ENCODE measurements around the gene ARHGAP15.

The ARHGAP15 gene

GRCh38 chr2:143622106-143622505 lies 492.9 kb downstream of the ARHGAP15 start:
- Histone ChIP-seq H3K4me2 (ENCODE audit: low read depth, low read length) (no peak overlapping the region), H3K4me3 (ENCODE audit: low read length) (no peak overlapping the region), H3K27me3 (replicated peaks; ENCODE audit: insufficient read depth, low read length) (no peaks in the 10 kb centered on the region), H3F3A (ENCODE audit: insufficient read depth, low read length) (no peaks in the 10 kb centered on the region), H3K9ac (ENCODE audit: low read length) (no peak overlapping the region), H3K4me1 (ENCODE audit: low read length) (no peaks in the 10 kb centered on the region), H2AFZ (ENCODE audit: low read length) (no peak overlapping the region), H3K79me2 (ENCODE audit: low read length) (no peaks in the 10 kb centered on the region), H3K9me3 (replicated peaks; ENCODE audit: insufficient read depth, low read length) (no peaks in the 10 kb centered on the region), H3K36me3 (replicated peaks; ENCODE audit: insufficient read depth, low read length) (no peaks in the 10 kb centered on the region; the same call in 1 of the 2 replicates), H3K9me2 (replicated peaks; ENCODE audit: insufficient read depth, low read length) (no peaks in the 10 kb centered on the region), H3K27ac (ENCODE audit: low read length) (no peak overlapping the region), H4K20me1 (ENCODE audit: insufficient read depth, low read length) (no peaks in the 10 kb centered on the region)
- no peak for TF ChIP-seq EZH2 (optimal IDR thresholded peaks at IDR 0.05; ENCODE audit: low read depth, low read length)
- no peak for DNase-seq

GRCh38 chr2:143623231-143623908 lies 494.2 kb downstream of the ARHGAP15 start:
- Histone ChIP-seq H3K79me2 (ENCODE audit: low read length) (no peaks in the 10 kb centered on the region), H3K27me3 (replicated peaks; ENCODE audit: insufficient read depth, low read length) (no peaks in the 10 kb centered on the region), H3K9me3 (replicated peaks; ENCODE audit: insufficient read depth, low read length) (no peaks in the 10 kb centered on the region), H3K9me2 (replicated peaks; ENCODE audit: insufficient read depth, low read length) (no peaks in the 10 kb centered on the region), H3K36me3 (replicated peaks; ENCODE audit: insufficient read depth, low read length) (no peaks in the 10 kb centered on the region; the same call in 1 of the 2 replicates), H4K20me1 (ENCODE audit: insufficient read depth, low read length) (no peaks in the 10 kb centered on the region), H3F3A (ENCODE audit: insufficient read depth, low read length) (no peaks in the 10 kb centered on the region), H3K27ac (ENCODE audit: low read length) (no peak overlapping the region), H3K9ac (ENCODE audit: low read length) (no peak overlapping the region), H2AFZ (ENCODE audit: low read length) (no peak overlapping the region), H3K4me3 (ENCODE audit: low read length) (no peak overlapping the region), H3K4me2 (ENCODE audit: low read depth, low read length) (no peak overlapping the region), H3K4me1 (ENCODE audit: low read length) (no peaks in the 10 kb centered on the region)
- no peak for DNase-seq
- no peak for TF ChIP-seq CTCF (IDR thresholded peaks at IDR 0.05; ENCODE audit: low read length)
- TF ChIP-seq EZH2 (optimal IDR thresholded peaks at IDR 0.05; ENCODE audit: low read depth, low read length) = no peak
- no peak for TF ChIP-seq EZH2phosphoT487 (IDR thresholded peaks at IDR 0.05; ENCODE audit: low read length)

GRCh38 chr2:143623909-143624260 lies 494.7 kb downstream of the ARHGAP15 start:
- H3K9ac ChIP-seq (ENCODE audit: low read length) = no peak overlapping the region
- no peak overlapping the region for H2AFZ ChIP-seq (ENCODE audit: low read length)
- no peak for DNase-seq
- H3K79me2 ChIP-seq (ENCODE audit: low read length) = no peaks in the 10 kb centered on the region
- H3K4me3 ChIP-seq (ENCODE audit: low read length) = no peak overlapping the region
- no peaks in the 10 kb centered on the region for H3F3A ChIP-seq (ENCODE audit: insufficient read depth, low read length)
- no peaks in the 10 kb centered on the region for H3K4me1 ChIP-seq (ENCODE audit: low read length)
- no peak overlapping the region for H3K27ac ChIP-seq (ENCODE audit: low read length)
- no peaks in the 10 kb centered on the region for H3K9me2 ChIP-seq (replicated peaks; ENCODE audit: insufficient read depth, low read length)
- no peaks in the 10 kb centered on the region; the same call in 1 of the 2 replicates for H3K36me3 ChIP-seq (replicated peaks; ENCODE audit: insufficient read depth, low read length)
- H4K20me1 ChIP-seq (ENCODE audit: insufficient read depth, low read length) = no peaks in the 10 kb centered on the region
- H3K4me2 ChIP-seq (ENCODE audit: low read depth, low read length) = no peak overlapping the region
- no peaks in the 10 kb centered on the region for H3K9me3 ChIP-seq (replicated peaks; ENCODE audit: insufficient read depth, low read length)
- TF ChIP-seq EZH2phosphoT487 (IDR thresholded peaks at IDR 0.05; ENCODE audit: low read length) (no peak), CTCF (IDR thresholded peaks at IDR 0.05; ENCODE audit: low read length) (no peak), EZH2 (optimal IDR thresholded peaks at IDR 0.05; ENCODE audit: low read depth, low read length) (no peak)
- H3K27me3 ChIP-seq (replicated peaks; ENCODE audit: insufficient read depth, low read length) = no peaks in the 10 kb centered on the region

GRCh38 chr2:143629340-143629739 lies 500.1 kb downstream of the ARHGAP15 start:
- no peaks in the 10 kb centered on the region for H3K79me2 ChIP-seq (ENCODE audit: low read length)

More at GRCh38 chr2:143629340-143629739, 500.1 kb downstream of the ARHGAP15 start:
- Histone ChIP-seq H3K9ac (ENCODE audit: low read length) (no peak overlapping the region), H3K4me2 (ENCODE audit: low read depth, low read length) (no peak overlapping the region), H3K36me3 (replicated peaks; ENCODE audit: insufficient read depth, low read length) (no peaks in the 10 kb centered on the region; the same call in 1 of the 2 replicates), H3K4me1 (ENCODE audit: low read length) (no peaks in the 10 kb centered on the region), H3K9me3 (replicated peaks; ENCODE audit: insufficient read depth, low read length) (no peaks in the 10 kb centered on the region), H4K20me1 (ENCODE audit: insufficient read depth, low read length) (no peaks in the 10 kb centered on the region), H3F3A (ENCODE audit: insufficient read depth, low read length) (no peaks in the 10 kb centered on the region), H2AFZ (ENCODE audit: low read length) (no peak overlapping the region), H3K27me3 (replicated peaks; ENCODE audit: insufficient read depth, low read length) (no peaks in the 10 kb centered on the region), H3K4me3 (ENCODE audit: low read length) (no peak overlapping the region), H3K27ac (ENCODE audit: low read length) (no peak overlapping the region), H3K9me2 (replicated peaks; ENCODE audit: insufficient read depth, low read length) (no peaks in the 10 kb centered on the region)
- DNase-seq = no peak
- TF ChIP-seq EZH2phosphoT487 (IDR thresholded peaks at IDR 0.05; ENCODE audit: low read length) (no peak), EZH2 (optimal IDR thresholded peaks at IDR 0.05; ENCODE audit: low read depth, low read length) (no peak), CTCF (IDR thresholded peaks at IDR 0.05; ENCODE audit: low read length) (no peak)

All from MM.1S (cell line).